A549 (cell line): ENCODE data around the gene BEND5. TPM values are rescaled to one million over a fixed set of nuclear protein-coding genes. Genes with fewer than 3 reads are reported as not detected.

Experiments
- ATAC-seq, 2 experiments: fragments of 200-7000 bp in 1 of 2; fragments of >200 bp in 1 of 2; cut with Nextera tagmentation in 1 of 2; cut with Tn5 transposase in 1 of 2; 3 replicates each; pipeline versions ENCODE4 v1.8.0 to v1.9.1; 2018 to 2020; ENCODE audit warnings: mild to moderate bottlenecking in 1 of 2, moderate library complexity in 1 of 2
- CTCF ChIA-PET: fragments of 300-600 bp; sonication (Branson Sonifier 250); formaldehyde crosslinking; extraction: SDS; loops from one replicate; lab custom pipeline; 2021; ENCODE audit warnings: antibody characterized with exemption, inconsistent platforms; lab: Yijun Ruan, JAX
- POLR2A ChIA-PET: fragments of 350-600 bp; formaldehyde crosslinking; extraction: SDS; loops from one replicate; lab custom pipeline; 2021; ENCODE audit warnings: antibody characterized with exemption, inconsistent platforms; lab: Yijun Ruan, JAX
- DNase-seq, 2 experiments: peaks; one replicate each; pipeline versions ENCODE4 v3.0.0 to v3.0.0-alpha.2; 2011 to 2016; ENCODE audit warnings: low read depth in 1 of 2, low spot score in 1 of 2
- FAIRE-seq: peaks from 2 replicates; lab custom pipeline; 2011; peaks lifted over from hg19 to GRCh38; lab: Jason Lieb, UNC
- H3K27ac ChIP-seq, 2 experiments: fragments of >200 bp; sonication (Bioruptor Twin); formaldehyde crosslinking; 3 replicates each; pipeline ENCODE4 v1.5.1; 2016 to 2017
- H3K4me1 ChIP-seq: fragments of >200 bp; sonication (Bioruptor Twin); formaldehyde crosslinking; 3 replicates; pipeline ENCODE4 v1.6.1; 2016
- H3K4me2 ChIP-seq: fragments of >200 bp; sonication (Bioruptor Twin); formaldehyde crosslinking; 3 replicates; pipeline ENCODE4 v1.6.1; 2016
- H3K4me3 ChIP-seq: fragments of >200 bp; sonication (Bioruptor Twin); formaldehyde crosslinking; 3 replicates; pipeline ENCODE4 v1.5.1; 2016
- H3K9me3 ChIP-seq: fragments of >200 bp; sonication (Bioruptor Twin); formaldehyde crosslinking; 3 replicates; pipeline ENCODE4 v1.6.1; 2016
- CBX2 ChIP-seq: fragments of 200-600 bp; sonication (generic); IDR thresholded peaks from 2 replicates; pipeline ENCODE4 v1.6.1; 2016; ENCODE audit warnings: low read depth, mild to moderate bottlenecking, borderline replicate concordance
- EHF ChIP-seq: fragments of 250-450 bp; sonication (Bioruptor Pico); IDR thresholded peaks from 2 replicates; pipeline ENCODE4 v1.5.0; 2020; ENCODE audit warnings: mild to moderate bottlenecking
- EHMT2 ChIP-seq: fragments of 200-600 bp; sonication (generic); IDR thresholded peaks from 2 replicates; pipeline ENCODE4 v1.6.1; 2016; ENCODE audit warnings: antibody characterized with exemption, low read depth, mild to moderate bottlenecking, moderate library complexity
- FOXS1 ChIP-seq: fragments of 250-450 bp; sonication (Bioruptor Pico); IDR thresholded peaks from 2 replicates; pipeline ENCODE4 v1.5.0; 2020; ENCODE audit warnings: mild to moderate bottlenecking, moderate library complexity
- HDAC2 ChIP-seq: fragments of 200-600 bp; sonication (generic); IDR thresholded peaks from 2 replicates; pipeline ENCODE4 v1.6.1; 2016
- HOXA7 ChIP-seq: fragments of 250-450 bp; sonication (Bioruptor Pico); IDR thresholded peaks from 2 replicates; pipeline ENCODE4 v1.5.0; 2020; ENCODE audit warnings: mild to moderate bottlenecking, moderate library complexity
- JUN ChIP-seq, 2 experiments: fragments of >200 bp; sonication (Bioruptor Twin); formaldehyde crosslinking; IDR thresholded peaks; 2 replicates in 1 of 2; 3 replicates in 1 of 2; pipeline ENCODE4 v1.6.1; 2016 to 2017
- JUNB ChIP-seq: fragments of >200 bp; sonication (Bioruptor Twin); formaldehyde crosslinking; IDR thresholded peaks from 2 replicates; pipeline ENCODE4 v1.6.1; 2016
- MAZ ChIP-seq: fragments of 150-350 bp; IDR thresholded peaks from 2 replicates; pipeline ENCODE4 v1.6.1; 2014; ENCODE audit warnings: antibody characterized with exemption, low read depth, low read length, borderline replicate concordance
- NPAS2 ChIP-seq: fragments of 250-450 bp; sonication (Bioruptor Pico); IDR thresholded peaks from 2 replicates; pipeline ENCODE4 v1.8.0; 2022; ENCODE audit warnings: mild to moderate bottlenecking, moderate library complexity, borderline replicate concordance
- NR3C1 ChIP-seq: fragments of >200 bp; sonication (Bioruptor Twin); formaldehyde crosslinking; IDR thresholded peaks from 3 replicates; pipeline ENCODE4 v1.6.1; 2017
- RAD21 ChIP-seq, 2 experiments: fragments of >200 bp in 1 of 2; sonication (Bioruptor Twin) in 1 of 2; formaldehyde crosslinking in 1 of 2; IDR thresholded peaks in 1 of 2; conservative IDR thresholded peaks in 1 of 2; 2 replicates in 1 of 2; 3 replicates in 1 of 2; pipeline ENCODE4 v1.6.1; 2012 to 2018; ENCODE audit warnings: inconsistent platforms in 1 of 2
- RNF2 ChIP-seq: fragments of 200-600 bp; sonication (generic); IDR thresholded peaks from 2 replicates; pipeline ENCODE4 v1.6.1; 2016; ENCODE audit warnings: low read depth, mild to moderate bottlenecking, antibody characterized with exemption, moderate library complexity, borderline replicate concordance
- SREBF2 ChIP-seq: fragments of 450-650 bp; IDR thresholded peaks from 2 replicates; pipeline ENCODE4 v1.6.1; 2014; ENCODE audit warnings: mild to moderate bottlenecking, moderate library complexity
- TFCP2L1 ChIP-seq: fragments of 250-450 bp; sonication (Bioruptor Pico); IDR thresholded peaks from 2 replicates; pipeline ENCODE4 v1.5.0; 2021; ENCODE audit warnings: mild to moderate bottlenecking
- TP53 ChIP-seq: fragments of 250-450 bp; sonication (Bioruptor Pico); IDR thresholded peaks from 2 replicates; pipeline ENCODE4 v1.5.0; 2021; ENCODE audit warnings: mild to moderate bottlenecking, moderate library complexity
- USF2 ChIP-seq: fragments of 450-650 bp; IDR thresholded peaks from 2 replicates; pipeline ENCODE4 v1.6.1; 2014; ENCODE audit warnings: antibody characterized with exemption
- ZC3H11A ChIP-seq: fragments of 450-650 bp; IDR thresholded peaks from 2 replicates; pipeline ENCODE4 v1.6.1; 2014; ENCODE audit warnings: antibody characterized with exemption, mild to moderate bottlenecking
- ZNF302 ChIP-seq: fragments of 250-450 bp; sonication (Bioruptor Pico); IDR thresholded peaks from 2 replicates; pipeline ENCODE4 v1.9.0; 2021; ENCODE audit warnings: inconsistent platforms, mild to moderate bottlenecking, moderate library complexity
- WGBS: methylation state at CpG from one replicate; pipeline ENCODE4 v1.1.6; 2017; ENCODE audit errors: missing lambda C conversion rate; 5-methylcytosine and 5-hydroxymethylcytosine counted together
- polyA plus RNA-seq, 4 experiments: library from polyadenylated mRNA; depleted of rRNA in 3 of 4; stranded (reverse); fragments of >200 nt; fragmentation: RNase III in 1 of 4; extraction: RNeasy Plus Mini Kit Qiagen cat#74134 plus additional on column Dnase treatment in 1 of 4; gene quantifications; 2 replicates in 3 of 4; 3 replicates in 1 of 4; pipeline ENCODE4 v1.2.3, GENCODE V29; 2011 to 2017
- TF ChIP-seq, protein P1 (sequence below): fragments of >200 bp; sonication (Bioruptor Twin); formaldehyde crosslinking; IDR thresholded peaks from 3 replicates; pipeline ENCODE4 v1.5.1; 2016
- TF ChIP-seq, protein P2 (sequence below): IDR thresholded peaks from 2 replicates; pipeline ENCODE4 v1.6.1; 2012

The BEND5 gene
- polyA plus RNA-seq, 2 of the 4 experiments (the other 2 are of a cell fraction) = not detected

- TF ChIP-seq EHMT2 (no peak), TFCP2L1 (CRISPR knock-in tag) (no peak), RNF2 (no peak)
Measured at GRCh38 chr1:48789903-48790302, 13.2 kb upstream of the BEND5 start (continued).

DNA sequence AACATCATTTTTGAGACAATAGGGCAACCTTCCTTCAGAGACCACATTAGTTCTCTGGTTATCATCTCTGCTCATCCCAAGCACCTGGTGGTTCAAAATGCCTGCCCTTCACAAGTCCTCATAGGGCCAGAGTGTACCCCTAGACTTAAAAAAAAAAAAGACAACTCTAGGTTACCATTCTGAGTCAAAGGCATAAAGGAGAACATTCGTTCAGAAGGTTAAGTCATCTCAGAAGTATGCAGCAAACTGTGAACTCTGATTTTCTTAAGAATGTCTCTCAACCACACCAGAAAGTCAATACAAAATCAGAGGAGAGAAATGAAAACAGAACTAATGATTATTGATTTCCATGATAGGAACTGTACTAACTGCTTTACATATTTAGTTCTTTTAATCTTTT is 9.2 kb upstream of the BEND5 start:
- no peak overlapping the region for H3K4me2 ChIP-seq
- H3K9me3 ChIP-seq = no peaks in the 10 kb centered on the region
- H3K27ac ChIP-seq = no peak overlapping the region
- ChIA-PET CTCF (no interaction called here), POLR2A (no interaction called here)
- TF ChIP-seq CBX2 = no peak
- no peak for TF ChIP-seq NPAS2 (CRISPR knock-in tag)
- TF ChIP-seq RNF2 = no peak
- TF ChIP-seq TP53 (CRISPR knock-in tag) = no peak
- no peak for TF ChIP-seq USF2
- TF ChIP-seq EHF (CRISPR knock-in tag) = no peak
- no peak for TF ChIP-seq NR3C1
- no peak for TF ChIP-seq SREBF2
- TF ChIP-seq, protein P1, sequence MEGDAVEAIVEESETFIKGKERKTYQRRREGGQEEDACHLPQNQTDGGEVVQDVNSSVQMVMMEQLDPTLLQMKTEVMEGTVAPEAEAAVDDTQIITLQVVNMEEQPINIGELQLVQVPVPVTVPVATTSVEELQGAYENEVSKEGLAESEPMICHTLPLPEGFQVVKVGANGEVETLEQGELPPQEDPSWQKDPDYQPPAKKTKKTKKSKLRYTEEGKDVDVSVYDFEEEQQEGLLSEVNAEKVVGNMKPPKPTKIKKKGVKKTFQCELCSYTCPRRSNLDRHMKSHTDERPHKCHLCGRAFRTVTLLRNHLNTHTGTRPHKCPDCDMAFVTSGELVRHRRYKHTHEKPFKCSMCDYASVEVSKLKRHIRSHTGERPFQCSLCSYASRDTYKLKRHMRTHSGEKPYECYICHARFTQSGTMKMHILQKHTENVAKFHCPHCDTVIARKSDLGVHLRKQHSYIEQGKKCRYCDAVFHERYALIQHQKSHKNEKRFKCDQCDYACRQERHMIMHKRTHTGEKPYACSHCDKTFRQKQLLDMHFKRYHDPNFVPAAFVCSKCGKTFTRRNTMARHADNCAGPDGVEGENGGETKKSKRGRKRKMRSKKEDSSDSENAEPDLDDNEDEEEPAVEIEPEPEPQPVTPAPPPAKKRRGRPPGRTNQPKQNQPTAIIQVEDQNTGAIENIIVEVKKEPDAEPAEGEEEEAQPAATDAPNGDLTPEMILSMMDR = no peak
- no peak for TF ChIP-seq RAD21 (conservative IDR thresholded peaks at IDR 0.05 in 1 of 2, IDR thresholded peaks at IDR 0.05 in 1 of 2)
- H3K4me3 ChIP-seq = no peak overlapping the region
- FAIRE-seq (no peak), ATAC-seq (no peak), DNase-seq (no peak)
- 0% methylated on average over 1 of the region's 1 CpG for WGBS
- H3K4me1 ChIP-seq = no peaks in the 10 kb centered on the region

GRCh38 chr1:48784301-48784700 is 7.6 kb upstream of the BEND5 start:
- ChIA-PET POLR2A (no interaction called here), CTCF (no interaction called here)
- TF ChIP-seq SREBF2 (no peak), EHMT2 (no peak), HDAC2 (no peak), FOXS1 (CRISPR knock-in tag) (no peak), ZC3H11A (no peak), ZNF302 (no peak), JUNB (no peak), MAZ (no peak), JUN (IDR thresholded peaks at IDR 0.05) (no peak), HOXA7 (CRISPR knock-in tag) (no peak)
- TF ChIP-seq, protein P2, sequence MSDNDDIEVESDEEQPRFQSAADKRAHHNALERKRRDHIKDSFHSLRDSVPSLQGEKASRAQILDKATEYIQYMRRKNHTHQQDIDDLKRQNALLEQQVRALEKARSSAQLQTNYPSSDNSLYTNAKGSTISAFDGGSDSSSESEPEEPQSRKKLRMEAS = no peak
- Histone ChIP-seq H3K27ac (no peak overlapping the region), H3K9me3 (no peaks in the 10 kb centered on the region), H3K4me2 (no peak overlapping the region), H3K4me1 (no peaks in the 10 kb centered on the region), H3K4me3 (no peak overlapping the region)
- FAIRE-seq = no peak
- no peak for DNase-seq
- 11% methylated on average over 2 of the region's 2 CpGs for WGBS
- no peak for ATAC-seq
